Ramos (cell line): ENCODE measurements around the gene CCDC102A.

ENCODE experiments used
- in situ Hi-C: fragments of 300-500 bp; cut with MboI; formaldehyde crosslinking; loops from one replicate; pipeline ENCODE4 v1.14.3; 2022; ENCODE audit warnings: low sequenced_read_pairs; ENCODE audit not compliant: unreplicated experiment

CCDC102A gene

DNA sequence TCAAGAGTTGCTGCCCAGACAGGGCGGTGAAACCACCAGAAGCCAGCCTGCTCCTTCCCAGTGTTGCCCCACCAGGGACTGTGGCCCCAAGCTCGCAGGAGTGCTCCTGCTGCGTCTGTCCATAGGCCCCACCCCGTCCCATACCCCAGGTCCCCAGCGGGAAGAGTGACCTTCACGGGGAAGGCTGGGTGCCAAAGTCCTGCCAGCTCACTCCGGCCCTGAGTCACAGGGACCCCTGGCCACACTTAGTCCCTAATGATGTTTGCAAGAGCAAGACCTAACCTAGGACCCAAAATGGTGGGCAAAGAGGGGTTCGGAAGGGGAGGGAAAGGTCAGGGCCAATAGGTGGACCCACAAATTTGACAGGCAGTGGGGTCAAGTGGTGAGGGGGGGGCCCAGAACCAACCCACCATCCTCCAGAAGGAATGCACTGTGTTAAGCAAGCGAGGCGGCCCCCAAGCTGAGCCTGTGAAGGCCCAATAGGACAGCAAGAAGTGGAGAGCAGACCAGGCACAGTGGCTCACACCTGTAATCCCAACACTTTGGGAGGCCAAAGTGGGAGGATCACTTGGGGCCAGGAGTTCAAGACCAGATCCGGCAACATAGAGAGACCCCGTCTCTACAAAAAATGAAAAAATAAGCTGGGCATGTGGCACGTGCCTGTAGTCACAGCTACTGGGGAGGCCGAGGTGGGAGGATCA, 53.4 kb downstream of the CCDC102A start:
- in situ Hi-C loops = no loop called here

DNA sequence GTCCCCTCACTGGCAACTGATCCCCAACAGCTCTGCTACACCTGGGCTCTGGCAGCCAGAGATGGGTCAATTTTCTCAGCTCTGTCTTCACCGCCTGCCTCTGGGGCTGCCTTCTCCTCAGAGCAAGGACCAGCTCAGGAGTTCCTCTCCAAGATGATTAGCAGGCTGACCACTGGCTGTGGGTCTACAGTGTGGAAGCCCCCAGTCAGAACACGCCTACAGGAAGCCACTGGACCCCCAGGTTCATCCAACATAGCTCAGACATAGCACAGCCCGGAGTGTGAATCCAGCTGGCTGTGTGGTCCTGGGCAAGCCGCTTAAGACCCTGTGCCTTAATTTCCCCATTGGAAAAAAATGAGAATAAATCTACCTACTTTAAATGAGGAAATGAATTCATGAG, 55.0 kb downstream of the CCDC102A start:
- in situ Hi-C loops = no loop called here

DNA sequence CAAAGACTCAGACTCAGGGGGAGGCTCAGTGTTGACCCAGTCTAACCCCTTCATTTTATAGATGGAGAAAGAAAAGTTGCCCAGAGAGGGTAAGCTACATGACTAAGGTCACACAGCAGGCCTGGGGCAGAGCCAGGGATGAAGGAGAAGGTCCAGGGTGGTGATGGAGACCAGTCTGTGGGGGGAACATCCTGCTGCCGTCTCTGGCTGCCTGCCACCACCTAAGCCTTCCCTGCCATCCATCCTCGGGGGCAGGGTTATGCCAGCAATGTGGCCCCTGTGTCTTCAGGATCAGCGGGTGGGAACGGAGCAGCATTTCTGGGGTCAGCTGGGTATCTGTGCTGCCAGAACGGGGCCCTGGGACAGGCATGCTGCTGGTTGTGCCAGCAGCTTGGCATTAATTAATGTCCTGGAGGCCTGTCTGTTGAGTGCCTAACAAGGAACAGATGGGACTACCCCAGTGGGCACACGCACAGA, 55.6 kb downstream of the CCDC102A start:
- in situ Hi-C loops = no loop called here

DNA sequence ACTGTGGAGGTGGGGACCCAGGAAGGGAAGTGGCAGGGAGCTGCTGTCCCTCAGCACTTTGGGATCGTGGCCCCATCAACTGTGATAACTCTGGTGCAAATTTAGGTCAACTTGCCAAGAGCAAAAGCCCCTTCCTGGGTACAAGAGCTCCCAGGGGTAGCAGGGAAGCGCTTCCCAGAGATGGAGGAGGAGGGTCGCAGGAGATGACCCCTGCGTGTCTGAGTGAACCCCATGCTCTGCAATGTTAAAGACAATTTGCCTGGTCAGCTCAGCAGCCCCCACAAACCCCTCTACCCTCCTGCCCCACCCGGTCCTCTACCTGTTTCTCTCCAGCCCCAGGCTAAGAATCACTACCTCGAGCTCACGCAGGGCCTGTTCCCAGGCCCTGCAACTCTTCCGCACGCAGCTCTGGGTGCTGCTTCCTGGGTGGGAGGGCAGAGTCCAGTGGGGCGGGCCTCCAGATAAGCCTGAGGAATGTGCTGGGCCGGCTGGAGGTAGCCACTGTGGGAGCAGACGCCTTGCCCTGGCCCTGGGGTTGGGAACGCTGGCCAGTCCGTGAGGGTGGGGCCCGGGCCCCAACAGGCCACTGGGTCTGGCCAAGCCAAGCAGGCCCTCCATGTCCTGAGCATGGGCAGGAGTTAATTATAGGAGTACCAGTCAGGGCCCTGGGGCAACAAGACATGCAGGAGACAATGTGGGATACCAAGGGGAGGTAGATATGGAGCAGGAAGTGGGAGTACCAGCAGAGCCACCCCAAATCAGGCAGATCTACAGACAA, 56.2 kb downstream of the CCDC102A start:
- in situ Hi-C loops = no loop called here

DNA sequence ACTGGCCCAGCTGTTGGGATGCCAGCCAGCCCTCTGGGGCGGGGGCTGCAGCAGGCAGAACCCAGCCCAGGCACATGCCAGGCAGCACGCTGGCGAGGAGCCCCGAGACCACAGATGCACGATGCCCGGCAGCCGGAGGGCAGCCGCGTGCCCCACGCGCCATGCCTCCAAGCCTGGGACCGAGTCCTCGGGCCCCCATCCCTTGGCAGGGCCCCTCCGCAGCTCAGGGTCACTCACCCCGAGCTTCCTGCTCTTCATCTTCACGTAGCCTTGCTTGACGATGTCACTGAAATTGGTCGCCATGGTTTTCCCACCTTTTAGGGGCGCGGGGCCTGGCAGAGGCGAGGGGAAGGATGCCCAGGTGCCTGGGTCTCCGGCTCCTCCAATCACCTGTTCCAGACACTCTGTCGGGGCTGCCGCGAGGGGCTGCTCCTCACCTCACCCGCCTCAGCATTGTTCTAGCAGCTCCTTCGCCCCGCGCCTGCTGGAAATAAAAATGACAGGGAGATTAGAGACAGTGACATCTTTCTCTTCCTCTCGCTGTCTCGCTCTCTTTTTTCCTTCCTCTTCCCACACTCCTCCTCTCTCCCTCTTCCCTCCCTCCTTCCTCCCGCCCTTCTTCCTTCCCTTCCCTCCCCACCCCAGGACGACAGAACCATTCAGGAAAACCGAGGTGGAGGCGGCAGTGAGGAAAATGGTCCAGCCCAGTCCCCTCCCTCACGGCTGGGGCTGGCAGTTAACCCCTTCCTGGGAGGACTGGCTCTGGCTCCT, 57.0 kb downstream of the CCDC102A start:
- in situ Hi-C loops = no loop called here

DNA sequence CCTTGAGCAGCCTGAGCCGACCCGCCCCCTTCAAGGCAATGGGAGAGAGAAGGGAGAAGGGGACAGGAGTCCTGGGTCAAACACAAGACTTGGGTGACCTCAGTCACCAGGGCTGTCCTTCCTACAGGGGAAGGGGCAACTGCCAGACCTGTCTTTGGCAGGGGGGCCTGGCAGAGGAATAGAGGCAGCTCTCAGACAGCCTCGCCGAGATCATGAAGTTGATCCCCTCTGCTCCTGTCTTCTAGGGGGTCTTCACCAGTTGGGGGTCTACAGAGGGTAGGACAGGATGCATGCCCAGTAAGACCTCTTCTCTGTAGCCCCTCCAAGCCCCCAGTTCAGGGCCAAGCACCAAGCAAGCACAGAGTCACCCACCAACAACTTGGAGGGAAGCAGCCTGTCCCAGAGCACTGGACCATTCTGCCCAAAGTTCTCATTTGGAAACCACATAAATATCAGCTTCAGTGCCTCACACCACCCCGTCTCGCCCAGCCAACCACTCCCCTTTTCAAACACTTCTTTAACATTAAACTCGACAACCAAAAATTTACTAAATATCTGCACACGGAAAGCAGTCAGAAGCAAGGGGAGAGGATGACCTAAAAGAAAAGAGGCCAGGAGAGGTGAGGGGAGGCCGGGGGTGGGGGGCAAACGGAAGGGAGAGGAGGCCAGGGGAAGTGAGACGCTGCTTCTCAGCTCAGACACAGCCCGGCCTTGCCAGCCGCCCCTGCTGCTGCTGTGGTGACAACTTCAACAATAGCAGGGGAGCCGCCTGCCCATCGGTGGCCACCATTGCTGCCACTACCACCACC, 57.8 kb downstream of the CCDC102A start:
- in situ Hi-C loops = no loop called here

DNA sequence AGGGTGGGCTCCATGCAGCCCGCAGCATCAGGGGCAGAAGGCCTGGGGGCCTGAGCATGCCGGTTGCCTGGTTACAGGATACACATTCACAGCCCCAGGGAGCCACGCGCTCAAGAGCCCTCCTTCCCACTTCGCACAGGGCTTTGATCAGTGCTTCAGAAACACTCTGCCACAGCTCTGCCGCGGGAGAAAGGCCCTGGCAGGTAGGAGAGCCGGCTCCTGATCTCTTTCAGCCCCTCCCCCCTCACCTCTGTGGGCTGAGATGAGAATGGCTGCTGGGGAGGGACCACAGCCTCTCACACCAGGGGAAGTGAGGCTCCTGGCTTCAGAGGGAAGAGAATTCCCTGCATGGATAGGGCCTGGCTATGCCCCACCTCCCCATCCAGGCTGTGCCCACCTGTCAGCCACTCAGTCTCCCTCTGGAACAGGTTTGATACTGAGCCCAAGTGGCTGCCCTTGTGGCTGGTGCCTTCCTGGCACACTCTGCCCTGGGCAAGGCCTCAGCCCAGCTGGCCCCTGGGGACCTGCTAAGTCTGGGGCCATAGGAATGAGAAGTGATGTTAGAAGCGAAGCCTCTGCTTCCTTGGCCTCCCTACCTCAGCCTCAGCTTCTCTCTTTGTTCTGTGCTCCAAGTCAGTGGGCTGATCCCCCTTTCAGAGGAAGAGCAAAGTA, 58.7 kb downstream of the CCDC102A start:
- in situ Hi-C loops = no loop called here

DNA sequence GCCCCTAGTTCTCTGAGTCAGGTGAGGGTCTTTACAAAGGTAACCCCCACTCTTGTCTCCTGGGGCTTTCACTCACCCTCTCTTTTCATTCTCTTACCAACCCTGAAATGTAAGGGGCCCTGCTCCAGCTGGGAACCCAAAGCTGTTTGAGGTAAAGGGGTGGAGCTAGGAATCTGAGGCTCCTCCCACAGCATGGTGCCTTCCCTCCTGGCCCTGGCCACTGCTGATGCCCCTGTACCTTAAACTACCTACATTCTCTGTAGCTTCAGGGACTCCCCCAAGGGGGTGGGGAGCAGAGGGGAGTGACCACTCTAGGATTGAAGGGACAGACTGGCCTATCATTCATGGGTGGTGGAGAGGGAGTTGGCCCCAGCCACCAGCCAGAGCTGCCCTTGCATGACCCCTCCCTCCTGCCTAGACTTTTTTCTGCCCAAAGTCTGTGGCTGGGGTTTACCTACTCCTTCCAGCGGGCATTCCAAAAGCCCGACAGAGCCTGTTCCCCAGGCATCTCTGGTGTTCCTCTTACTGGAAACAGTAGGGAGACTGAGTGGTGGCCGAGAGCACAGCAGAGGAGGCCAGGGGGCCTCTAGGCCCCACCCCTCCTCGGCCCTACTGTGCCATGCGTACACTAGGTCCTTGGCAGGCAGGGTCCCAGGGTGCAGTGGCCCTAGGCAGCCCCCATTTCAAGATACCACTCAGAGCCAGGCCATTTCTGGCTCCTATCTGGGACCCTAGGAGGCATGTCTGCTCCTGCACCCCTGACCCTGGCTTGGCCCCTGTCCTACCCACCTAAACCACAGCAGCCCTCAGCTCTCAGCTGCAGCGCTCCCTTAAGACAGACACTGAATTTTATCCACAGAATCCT, 59.6 kb downstream of the CCDC102A start:
- in situ Hi-C loops = no loop called here

DNA sequence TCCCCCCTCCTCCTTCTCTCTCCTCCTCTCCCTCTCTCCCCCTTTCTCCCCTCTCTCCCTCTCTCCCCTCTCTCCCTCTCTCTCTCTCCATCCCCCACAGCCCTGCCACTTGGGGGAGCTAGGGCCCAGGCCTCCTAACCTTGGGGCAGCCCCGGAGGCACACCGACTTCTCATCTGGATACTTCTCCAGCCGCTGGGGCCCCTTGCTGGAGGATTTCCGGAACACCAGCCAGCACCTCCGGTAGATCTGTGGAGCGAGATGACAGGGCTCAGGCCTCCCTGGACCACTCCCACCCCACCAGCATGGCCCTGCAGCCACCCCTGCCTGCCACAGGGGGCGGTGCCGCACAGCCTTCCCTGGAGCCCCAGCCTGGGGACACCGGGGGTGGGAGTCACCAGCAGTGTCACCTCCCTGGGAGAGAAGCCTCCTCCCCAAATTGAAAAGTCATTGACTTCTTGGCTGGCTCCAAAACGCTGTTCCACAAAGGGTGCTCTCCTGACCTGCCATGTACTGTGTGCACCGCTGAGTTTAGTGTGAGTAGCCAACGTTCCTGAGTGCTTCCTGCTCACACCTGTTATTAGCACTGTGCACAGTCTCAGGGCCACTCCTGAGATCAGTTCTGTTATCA, 60.5 kb downstream of the CCDC102A start:
- in situ Hi-C loops = no loop called here

DNA sequence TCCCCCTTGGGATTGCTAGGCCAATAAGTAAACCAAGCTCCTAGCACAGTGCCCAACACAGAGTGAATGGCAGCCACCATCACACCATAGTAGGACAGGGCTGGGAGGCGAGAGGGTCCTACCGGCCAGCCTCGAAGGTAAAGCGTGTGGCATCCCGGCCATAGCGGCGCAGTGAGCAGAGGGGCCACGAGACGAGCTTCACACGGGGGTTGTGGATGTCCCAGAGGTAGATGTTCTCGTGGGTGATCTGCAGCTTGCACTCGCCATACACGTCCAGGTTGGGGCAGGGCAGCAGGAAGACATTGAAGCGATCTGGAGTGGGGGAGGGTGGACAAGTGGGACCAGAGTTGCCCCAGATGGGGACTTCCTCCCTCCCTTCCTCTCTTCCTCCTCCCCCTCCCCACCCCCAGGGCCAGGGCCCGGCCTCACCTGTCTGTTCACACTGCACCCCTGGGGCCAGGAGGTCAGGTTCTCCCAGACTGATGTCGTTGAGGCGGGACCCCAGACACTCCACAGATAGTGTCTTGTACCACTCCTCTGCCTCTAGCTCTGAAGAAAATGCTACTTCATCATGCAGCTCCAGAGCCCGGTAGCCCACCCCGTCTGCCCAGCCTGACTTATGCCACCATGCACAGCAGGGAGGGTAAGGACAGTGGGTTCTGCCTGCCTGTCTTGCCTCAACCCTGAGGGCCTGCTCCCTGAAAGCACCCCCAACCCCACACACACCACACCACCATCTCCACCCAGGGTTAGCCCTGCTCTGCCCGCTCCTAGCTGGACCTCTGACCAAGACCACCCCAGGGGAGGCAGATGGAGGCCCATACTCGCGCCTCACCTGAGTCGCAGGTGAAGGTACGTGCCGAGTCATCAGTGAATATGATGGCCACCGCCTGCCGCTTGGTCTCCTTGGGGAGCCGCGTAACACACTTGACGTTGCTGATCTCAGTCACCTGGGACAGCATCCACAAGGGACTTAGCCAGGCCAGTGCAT, 61.4 kb downstream of the CCDC102A start:
- in situ Hi-C loops = no loop called here

DNA sequence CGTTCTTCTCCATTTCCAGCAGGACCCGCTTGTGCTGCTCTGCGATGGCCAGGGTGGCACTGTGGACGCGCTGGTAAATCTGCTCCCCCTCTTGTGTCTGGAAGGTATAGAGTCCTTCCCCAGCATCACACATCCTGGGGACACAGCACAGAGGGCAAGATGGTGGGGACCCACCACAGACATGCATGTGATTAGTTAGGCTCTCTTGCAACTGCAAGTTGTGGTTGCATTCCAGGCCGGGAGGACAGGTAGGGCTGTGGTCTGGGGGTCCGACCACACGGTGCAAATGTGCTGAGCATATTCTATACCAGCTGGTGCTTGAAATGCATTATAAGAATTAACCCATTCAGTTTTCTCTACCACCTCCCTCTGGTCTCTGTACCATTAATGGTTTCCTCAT, 62.5 kb downstream of the CCDC102A start:
- in situ Hi-C loops = no loop called here

DNA sequence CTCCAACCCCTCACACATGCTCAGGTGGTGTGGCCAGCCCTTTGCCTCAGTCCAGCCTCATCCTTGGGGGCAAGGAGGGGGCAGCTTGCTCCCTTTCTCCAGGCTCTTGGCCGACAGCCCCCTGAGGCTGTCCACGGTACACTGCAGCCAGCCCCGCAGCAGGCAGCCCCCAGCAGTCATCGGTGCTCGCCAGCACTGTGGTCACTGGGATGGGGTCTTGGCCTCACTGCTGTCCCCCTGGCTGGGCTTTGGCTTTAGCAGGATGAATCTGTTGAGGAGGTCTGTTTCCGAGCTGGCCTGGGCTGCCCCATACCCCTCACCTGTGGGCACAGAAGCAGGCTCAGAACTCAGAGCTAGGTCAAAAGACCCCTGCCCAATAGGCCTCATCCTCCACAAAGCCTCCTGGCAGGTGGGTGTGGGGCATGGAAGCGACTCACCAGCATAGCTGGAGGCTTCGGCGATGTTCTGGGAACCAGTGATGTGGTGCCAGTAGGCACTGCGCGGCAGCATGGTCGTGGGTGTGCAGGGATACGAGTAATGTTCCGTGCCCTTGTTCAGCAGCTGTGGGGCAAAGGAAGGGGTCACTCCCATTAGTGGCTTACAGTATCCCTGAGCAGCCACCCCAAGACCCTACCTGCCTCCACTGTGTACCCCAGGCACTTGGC, 63.1 kb downstream of the CCDC102A start:
- in situ Hi-C loops = no loop called here

DNA sequence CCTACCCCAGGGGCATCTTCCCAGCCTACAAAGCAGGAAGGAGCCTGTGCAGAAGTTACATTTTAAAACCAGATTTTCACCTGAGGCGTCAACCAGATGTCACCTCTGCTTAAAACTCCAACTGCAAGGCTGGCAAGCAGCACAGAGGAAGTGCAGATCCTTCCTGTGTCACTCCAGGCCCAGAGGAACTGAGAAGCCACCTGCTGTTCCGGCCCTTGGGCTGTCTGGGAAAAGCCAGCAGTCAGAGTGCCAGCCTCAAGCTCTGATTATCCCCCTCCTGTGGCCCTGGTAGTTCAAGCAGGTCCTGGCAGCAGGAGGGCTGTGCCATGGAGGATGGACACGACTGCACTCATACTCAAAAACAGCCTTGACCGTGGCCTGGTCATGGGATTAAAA, 63.7 kb downstream of the CCDC102A start:
- in situ Hi-C loops = no loop called here

DNA sequence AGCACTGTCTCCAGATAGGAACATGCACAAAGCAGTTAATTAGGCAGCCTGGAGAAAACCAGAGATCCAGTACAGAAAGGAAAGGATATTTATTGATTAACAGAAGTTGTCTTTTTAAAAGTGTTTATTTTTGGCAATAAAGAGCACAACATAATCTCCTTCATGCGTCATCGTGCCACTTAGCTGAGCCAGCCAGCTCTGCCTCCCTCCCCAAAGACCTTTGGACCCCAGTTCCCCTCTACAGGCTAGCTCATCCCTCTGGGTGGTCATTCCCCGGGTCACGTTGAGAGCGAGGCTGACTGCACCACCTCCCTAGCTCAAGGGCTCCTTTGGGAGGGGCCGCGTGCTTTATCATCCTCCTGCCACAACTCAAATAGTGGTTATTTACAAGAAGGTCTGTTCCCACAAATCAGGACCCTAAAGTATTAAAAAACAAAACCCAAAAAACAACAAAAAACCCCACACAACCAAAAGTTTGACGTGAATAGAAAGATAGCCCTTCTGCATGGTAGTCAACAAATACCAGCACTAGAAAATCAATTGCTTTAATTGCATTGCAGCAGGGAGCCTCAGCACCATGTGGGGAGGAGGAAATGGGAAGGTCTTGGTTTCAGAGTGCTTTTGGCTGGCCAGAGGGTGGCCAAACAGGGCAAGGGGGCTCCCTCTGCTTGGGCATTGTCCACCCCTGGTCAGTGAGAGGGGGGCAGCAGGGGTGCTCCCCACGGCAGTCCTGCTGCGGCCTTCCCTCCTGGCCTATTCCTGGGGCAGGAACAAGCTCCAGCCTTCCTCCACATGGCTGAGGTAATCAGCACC, 64.3 kb downstream of the CCDC102A start:
- in situ Hi-C loops = no loop called here

DNA sequence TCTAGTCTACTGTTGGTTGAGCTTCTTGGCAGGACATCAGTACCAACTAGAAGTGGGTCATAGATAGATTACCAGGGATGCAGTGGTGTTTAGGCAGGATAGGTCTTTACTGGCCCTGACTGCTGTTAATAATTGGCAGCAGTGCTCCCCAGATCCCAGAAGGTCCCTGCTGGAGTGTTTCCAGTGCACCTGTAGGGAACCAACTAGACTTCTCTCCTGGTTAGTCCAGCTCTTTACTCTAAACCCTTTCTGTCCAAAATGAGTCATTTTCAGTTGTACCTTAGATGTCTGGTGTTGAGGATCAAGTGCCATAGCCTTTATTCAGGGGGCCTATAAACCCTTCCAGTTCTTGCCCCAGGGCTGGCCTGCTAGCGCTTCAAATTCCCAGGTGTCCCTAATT, 65.2 kb downstream of the CCDC102A start:
- in situ Hi-C loops = no loop called here

DNA sequence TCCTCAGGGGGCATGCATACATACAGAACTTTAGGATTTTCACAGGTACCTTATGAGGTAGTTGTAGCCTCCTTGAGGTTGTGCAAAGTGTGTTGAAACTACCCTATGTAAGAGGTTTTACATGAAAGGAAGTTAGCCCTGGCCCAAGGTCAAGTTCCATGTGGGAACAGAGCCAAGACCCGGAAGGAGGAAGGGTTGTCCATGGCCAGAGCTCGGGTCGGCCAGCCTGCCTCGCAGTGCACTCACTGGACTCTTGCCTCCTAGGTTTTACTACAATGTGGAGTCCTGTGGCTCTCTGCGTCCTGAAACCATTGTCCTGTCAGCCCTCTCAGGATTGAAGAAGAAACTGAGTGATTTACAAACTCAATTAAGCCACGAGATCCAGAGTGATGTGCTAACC, 65.7 kb downstream of the CCDC102A start:
- in situ Hi-C loops = no loop called here
